T47D (cell line): Measurements from ENCODE around the gene HMX1.

Source experiments
- DNase-seq, 2 experiments: peaks; one replicate each; pipeline versions ENCODE4 v3.0.0 to v3.0.0-alpha.2; 2011 to 2012; ENCODE audit warnings: low read depth in 1 of 2, low spot score in 1 of 2
- JUND ChIP-seq: IDR thresholded peaks from 2 replicates; pipeline ENCODE4 v1.6.1; 2012; ENCODE audit warnings: low read depth
- in situ Hi-C: cut with HindIII; loops from 2 replicates; pipeline ENCODE4 v1.10.0; 2016; ENCODE audit warnings: low sequenced_read_pairs, low pct_unique_long_range_greater_than_20kb

The HMX1 gene

GRCh38 chr4:8831221-8832112 lies 40.2 kb downstream of the HMX1 start:
- in situ Hi-C loops, result no loop called here
- no peak for TF ChIP-seq JUND
- DNase-seq, result no peak

GRCh38 chr4:8830611-8831200 lies 40.9 kb downstream of the HMX1 start:
- no peak for TF ChIP-seq JUND
- no peak for DNase-seq
- in situ Hi-C loops, result no loop called here

GRCh38 chr4:8830056-8830455 lies 41.6 kb downstream of the HMX1 start:
- in situ Hi-C loops, result no loop called here
- no peak for TF ChIP-seq JUND
- no peak for DNase-seq

GRCh38 chr4:8829584-8829983 lies 42.1 kb downstream of the HMX1 start:
- TF ChIP-seq JUND, result no peak
- DNase-seq, result no peak
- in situ Hi-C loops, result no loop called here

- TF ChIP-seq JUND, result no peak
- no peak for DNase-seq
- in situ Hi-C loops, result no loop called here
These were observed 42.8 kb downstream of the HMX1 start for GRCh38 chr4:8828869-8829268.

GRCh38 chr4:8821151-8821950 lies 50.3 kb downstream of the HMX1 start:
- no peak for DNase-seq
- no peak for TF ChIP-seq JUND
- in situ Hi-C loops, result no loop called here

- DNase-seq, result no peak
- TF ChIP-seq JUND, result no peak
- in situ Hi-C loops, result no loop called here
These were observed 51.2 kb downstream of the HMX1 start for GRCh38 chr4:8820178-8821102.

- in situ Hi-C loops, result no loop called here
- peak in 1 of 2 experiments; percentile 16 for DNase-seq
- TF ChIP-seq JUND, result no peak
These were observed 52.0 kb downstream of the HMX1 start for GRCh38 chr4:8819473-8820177.

GRCh38 chr4:8819019-8819418 lies 52.6 kb downstream of the HMX1 start:
- in situ Hi-C loops, result no loop called here
- DNase-seq, result no peak
- TF ChIP-seq JUND, result no peak

- TF ChIP-seq JUND, result no peak
These were observed 53.4 kb downstream of the HMX1 start for GRCh38 chr4:8818063-8818881.

GRCh38 chr4:8817813-8818062 lies 53.9 kb downstream of the HMX1 start:
- in situ Hi-C loops, result no loop called here
- no peak for TF ChIP-seq JUND
- DNase-seq, result no peak

More at GRCh38 chr4:8818063-8818881, 53.4 kb downstream of the HMX1 start:
- DNase-seq, result no peak
- in situ Hi-C loops, result no loop called here
